Hepatocyte (in vitro differentiated cells): ENCODE data around the gene FGF12.

Source experiments
- EZH2phosphoT487 ChIP-seq: fragments of 200-600 bp; sonication (generic); IDR thresholded peaks from one replicate; pipeline ENCODE4 v1.6.1; 2018; ENCODE audit warnings: antibody characterized with exemption, mild to moderate bottlenecking, low read depth, moderate library complexity; ENCODE audit not compliant: unreplicated experiment, severe bottlenecking
- TF ChIP-seq, protein P1 (sequence below): fragments of 200-600 bp; sonication (generic); IDR thresholded peaks from 2 replicates; pipeline ENCODE4 v1.5.1; 2016; ENCODE audit warnings: antibody characterized with exemption, mild to moderate bottlenecking; ENCODE audit not compliant: poor library complexity

DNA sequence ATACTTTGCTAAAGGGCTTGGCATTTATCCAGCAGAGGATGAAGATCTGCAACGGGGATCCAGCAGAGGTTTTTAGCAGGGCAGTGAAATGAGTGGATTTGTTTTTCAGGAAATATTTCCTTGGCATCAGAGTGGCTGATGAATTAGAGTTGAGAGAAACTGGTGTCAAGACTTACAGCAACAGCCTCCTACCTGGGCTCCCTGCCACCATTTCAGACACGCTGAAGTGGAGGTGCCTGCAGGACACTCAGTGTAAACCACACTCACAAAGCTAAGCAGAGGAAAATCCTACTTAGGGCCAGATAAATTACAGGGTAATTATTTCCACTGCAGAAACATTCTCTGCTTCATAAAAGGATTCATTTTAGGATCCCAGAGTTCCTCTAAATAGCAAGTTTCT is 519.7 kb downstream of the FGF12 start:
- TF ChIP-seq, protein P1, sequence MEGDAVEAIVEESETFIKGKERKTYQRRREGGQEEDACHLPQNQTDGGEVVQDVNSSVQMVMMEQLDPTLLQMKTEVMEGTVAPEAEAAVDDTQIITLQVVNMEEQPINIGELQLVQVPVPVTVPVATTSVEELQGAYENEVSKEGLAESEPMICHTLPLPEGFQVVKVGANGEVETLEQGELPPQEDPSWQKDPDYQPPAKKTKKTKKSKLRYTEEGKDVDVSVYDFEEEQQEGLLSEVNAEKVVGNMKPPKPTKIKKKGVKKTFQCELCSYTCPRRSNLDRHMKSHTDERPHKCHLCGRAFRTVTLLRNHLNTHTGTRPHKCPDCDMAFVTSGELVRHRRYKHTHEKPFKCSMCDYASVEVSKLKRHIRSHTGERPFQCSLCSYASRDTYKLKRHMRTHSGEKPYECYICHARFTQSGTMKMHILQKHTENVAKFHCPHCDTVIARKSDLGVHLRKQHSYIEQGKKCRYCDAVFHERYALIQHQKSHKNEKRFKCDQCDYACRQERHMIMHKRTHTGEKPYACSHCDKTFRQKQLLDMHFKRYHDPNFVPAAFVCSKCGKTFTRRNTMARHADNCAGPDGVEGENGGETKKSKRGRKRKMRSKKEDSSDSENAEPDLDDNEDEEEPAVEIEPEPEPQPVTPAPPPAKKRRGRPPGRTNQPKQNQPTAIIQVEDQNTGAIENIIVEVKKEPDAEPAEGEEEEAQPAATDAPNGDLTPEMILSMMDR, result no peak
- no peak for TF ChIP-seq EZH2phosphoT487
